ENCODE data around the gene KLB.

KLB gene

DNA sequence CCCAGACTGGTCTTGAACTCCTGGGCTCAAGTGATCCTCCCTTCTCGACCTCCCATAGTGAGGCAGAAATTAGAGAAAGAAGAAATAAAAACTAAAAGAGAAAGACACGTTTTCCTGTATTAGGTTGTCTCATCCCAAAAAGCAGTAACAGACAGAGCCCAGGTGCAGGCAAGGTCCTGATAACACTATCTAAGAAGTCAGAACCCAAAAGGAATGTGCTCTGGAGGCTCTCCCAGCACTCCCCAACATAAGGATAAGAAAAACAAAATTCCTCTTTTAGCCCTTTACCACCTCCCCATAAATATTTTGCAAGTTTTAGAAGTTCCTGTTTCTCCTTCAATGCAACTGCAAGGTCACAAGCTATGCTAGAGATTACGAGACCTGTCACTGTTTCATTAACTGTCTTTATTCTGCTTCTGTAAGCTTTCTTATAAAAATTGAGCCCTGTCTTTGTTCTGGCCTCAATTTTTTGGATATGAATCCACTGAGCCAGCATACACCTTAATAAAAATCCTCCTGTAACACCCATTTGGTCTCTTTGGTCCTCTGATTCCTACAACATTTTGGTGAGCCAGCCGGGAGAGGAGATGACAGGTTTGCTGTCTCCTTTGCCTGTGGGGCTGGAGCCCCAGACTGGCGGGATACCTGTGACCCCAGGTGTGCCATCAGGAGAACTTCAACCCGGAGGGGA, 78.0 kb downstream of the KLB start:
- no peaks in the 10 kb centered on the region for H3K36me3 ChIP-seq (ENCODE audit: control insufficient read depth, low read length)
- TF ChIP-seq EZH2phosphoT487 (IDR thresholded peaks at IDR 0.05; ENCODE audit: borderline replicate concordance, low read length) (no peak), CTCF (IDR thresholded peaks at IDR 0.05; ENCODE audit: low read depth, low read length, poor library complexity, severe bottlenecking) (no peak)
- H3K27ac ChIP-seq (ENCODE audit: low read depth, low read length), result no peak overlapping the region
- no peaks in the 10 kb centered on the region for H4K20me1 ChIP-seq (ENCODE audit: control insufficient read depth, insufficient read depth, low read depth, low read length)
- H3K9me2 ChIP-seq (replicated peaks; ENCODE audit: control insufficient read depth, low read length), result no peaks in the 10 kb centered on the region
- no peak overlapping the region for H3K4me3 ChIP-seq (ENCODE audit: low read length)
- peaks cover 10% of the 10 kb centered on the region for H3K4me1 ChIP-seq (ENCODE audit: control insufficient read depth, low read length)
- no peaks in the 10 kb centered on the region for H3K9me3 ChIP-seq (ENCODE audit: control insufficient read depth, insufficient read depth, low read length)
- no peak overlapping the region for H3K4me2 ChIP-seq (ENCODE audit: low read length)
- H3F3A ChIP-seq (ENCODE audit: control insufficient read depth, insufficient read depth), result no peaks in the 10 kb centered on the region
- H3K79me2 ChIP-seq (ENCODE audit: control insufficient read depth, low read length), result no peaks in the 10 kb centered on the region
- no peaks in the 10 kb centered on the region for H3K27me3 ChIP-seq (ENCODE audit: control insufficient read depth, low read length)

GRCh38 chr4:39486221-39486804, 79.6 kb downstream of the KLB start:
- Histone ChIP-seq H3K27ac (ENCODE audit: low read depth, low read length) (no peak overlapping the region), H3K9me2 (replicated peaks; ENCODE audit: control insufficient read depth, low read length) (no peaks in the 10 kb centered on the region), H3K79me2 (ENCODE audit: control insufficient read depth, low read length) (no peaks in the 10 kb centered on the region), H3K36me3 (ENCODE audit: control insufficient read depth, low read length) (no peaks in the 10 kb centered on the region), H3K9me3 (ENCODE audit: control insufficient read depth, insufficient read depth, low read length) (no peaks in the 10 kb centered on the region), H4K20me1 (ENCODE audit: control insufficient read depth, insufficient read depth, low read depth, low read length) (no peaks in the 10 kb centered on the region), H3K4me1 (ENCODE audit: control insufficient read depth, low read length) (peaks cover 10% of the 10 kb centered on the region), H3F3A (ENCODE audit: control insufficient read depth, insufficient read depth) (no peaks in the 10 kb centered on the region), H3K27me3 (ENCODE audit: control insufficient read depth, low read length) (no peaks in the 10 kb centered on the region), H3K4me3 (ENCODE audit: low read length) (no peak overlapping the region), H3K4me2 (ENCODE audit: low read length) (no peak overlapping the region)
- TF ChIP-seq CTCF (IDR thresholded peaks at IDR 0.05; ENCODE audit: low read depth, low read length, poor library complexity, severe bottlenecking), result no peak
- TF ChIP-seq EZH2phosphoT487 (IDR thresholded peaks at IDR 0.05; ENCODE audit: borderline replicate concordance, low read length), result no peak

GRCh38 chr4:39490322-39490721, 83.6 kb downstream of the KLB start:
- TF ChIP-seq EZH2phosphoT487 (IDR thresholded peaks at IDR 0.05; ENCODE audit: borderline replicate concordance, low read length) (no peak), CTCF (IDR thresholded peaks at IDR 0.05; ENCODE audit: low read depth, low read length, poor library complexity, severe bottlenecking) (no peak)
- Histone ChIP-seq H3K36me3 (ENCODE audit: control insufficient read depth, low read length) (no peaks in the 10 kb centered on the region), H3K79me2 (ENCODE audit: control insufficient read depth, low read length) (no peaks in the 10 kb centered on the region), H3K4me1 (ENCODE audit: control insufficient read depth, low read length) (peaks cover 6% of the 10 kb centered on the region), H3F3A (ENCODE audit: control insufficient read depth, insufficient read depth) (no peaks in the 10 kb centered on the region), H3K9me2 (replicated peaks; ENCODE audit: control insufficient read depth, low read length) (no peaks in the 10 kb centered on the region), H3K27ac (ENCODE audit: low read depth, low read length) (no peak overlapping the region), H3K27me3 (ENCODE audit: control insufficient read depth, low read length) (peaks cover 5% of the 10 kb centered on the region; the same call in 1 of the 2 replicates), H3K9me3 (ENCODE audit: control insufficient read depth, insufficient read depth, low read length) (no peaks in the 10 kb centered on the region), H3K4me2 (ENCODE audit: low read length) (no peak overlapping the region), H4K20me1 (ENCODE audit: control insufficient read depth, insufficient read depth, low read depth, low read length) (no peaks in the 10 kb centered on the region), H3K4me3 (ENCODE audit: low read length) (no peak overlapping the region)
